Measurements from ENCODE around the gene DYNC2H1.

- no peak for TF ChIP-seq CTCF (IDR thresholded peaks at IDR 0.05)
- no peak for TF ChIP-seq POLR2A (IDR thresholded peaks at IDR 0.05)
- no peak for TF ChIP-seq POLR2AphosphoS5 (IDR thresholded peaks at IDR 0.05; ENCODE audit: insufficient read depth in 1 of 2, low read depth in 1 of 2)
Observed at GRCh38 chr11:103339485-103339857, 230.2 kb downstream of the DYNC2H1 start.
